Measurements from ENCODE around the gene PBX3.

DNA sequence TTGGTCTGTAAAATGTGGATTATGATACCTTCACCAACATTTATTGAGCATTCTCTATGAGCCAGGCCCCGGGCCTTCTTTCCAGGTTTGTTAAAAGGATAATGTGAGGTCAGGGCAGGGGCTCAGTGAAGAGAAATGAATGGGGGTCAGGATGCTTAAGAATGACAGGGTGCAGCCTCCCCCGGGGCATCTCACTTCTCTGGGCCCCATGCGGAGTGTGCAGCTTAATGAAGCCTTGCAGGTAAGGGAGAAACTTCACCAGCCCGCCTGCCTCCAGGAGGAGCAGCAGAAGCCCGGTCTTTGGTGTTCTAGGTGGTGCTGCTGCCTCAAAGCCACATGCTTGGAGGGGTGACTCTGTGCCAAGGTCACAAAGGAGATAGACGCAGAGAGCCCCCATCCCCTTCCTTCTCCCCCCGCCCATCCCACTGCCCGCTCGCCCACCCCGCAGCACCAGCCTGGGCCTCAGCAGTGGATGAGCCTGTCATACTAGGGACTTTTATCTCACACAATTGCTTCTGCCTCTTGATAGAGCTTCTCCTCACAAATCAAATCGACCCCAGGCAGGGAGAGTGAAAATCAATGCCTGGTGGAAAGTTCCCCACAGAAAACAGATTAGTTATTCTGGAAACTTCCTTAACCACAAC, 244.8 kb downstream of the PBX3 start:
- TF ChIP-seq, protein P1, sequence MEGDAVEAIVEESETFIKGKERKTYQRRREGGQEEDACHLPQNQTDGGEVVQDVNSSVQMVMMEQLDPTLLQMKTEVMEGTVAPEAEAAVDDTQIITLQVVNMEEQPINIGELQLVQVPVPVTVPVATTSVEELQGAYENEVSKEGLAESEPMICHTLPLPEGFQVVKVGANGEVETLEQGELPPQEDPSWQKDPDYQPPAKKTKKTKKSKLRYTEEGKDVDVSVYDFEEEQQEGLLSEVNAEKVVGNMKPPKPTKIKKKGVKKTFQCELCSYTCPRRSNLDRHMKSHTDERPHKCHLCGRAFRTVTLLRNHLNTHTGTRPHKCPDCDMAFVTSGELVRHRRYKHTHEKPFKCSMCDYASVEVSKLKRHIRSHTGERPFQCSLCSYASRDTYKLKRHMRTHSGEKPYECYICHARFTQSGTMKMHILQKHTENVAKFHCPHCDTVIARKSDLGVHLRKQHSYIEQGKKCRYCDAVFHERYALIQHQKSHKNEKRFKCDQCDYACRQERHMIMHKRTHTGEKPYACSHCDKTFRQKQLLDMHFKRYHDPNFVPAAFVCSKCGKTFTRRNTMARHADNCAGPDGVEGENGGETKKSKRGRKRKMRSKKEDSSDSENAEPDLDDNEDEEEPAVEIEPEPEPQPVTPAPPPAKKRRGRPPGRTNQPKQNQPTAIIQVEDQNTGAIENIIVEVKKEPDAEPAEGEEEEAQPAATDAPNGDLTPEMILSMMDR (conservative IDR thresholded peaks at IDR 0.05; ENCODE audit: low read depth, low read length), result no peak
- no peak for TF ChIP-seq EZH2 (IDR thresholded peaks at IDR 0.05; ENCODE audit: borderline replicate concordance, low read depth, low read length, poor library complexity, severe bottlenecking)
